K562 (cell line): ENCODE measurements around the gene TIFAB. TPM values are rescaled to one million over a fixed set of nuclear protein-coding genes. Genes with fewer than 3 reads are reported as not detected.

Experiments
- ATAC-seq: fragments of 200-7000 bp; cut with Tn5 transposase; 3 replicates; pipeline ENCODE4 v1.9.1; 2020; ENCODE audit warnings: moderate library complexity
- BruUV-seq: library from RNA; stranded (reverse); fragments of 400-500 nt; replicated peaks from 2 replicates; lab custom pipeline; 2021; lab: Mats Ljungman, UMichigan
- CTCF ChIA-PET: fragments of 300-600 bp; formaldehyde crosslinking; extraction: SDS; loops from one replicate; lab custom pipeline; 2021; ENCODE audit warnings: low intra/inter-chr PET ratio; lab: Yijun Ruan, JAX
- POLR2A ChIA-PET: fragments of 300-600, 350-650 bp; sonication (Branson Sonifier 250); formaldehyde crosslinking; extraction: SDS; loops from one replicate; lab custom pipeline; 2021; ENCODE audit warnings: antibody characterized with exemption, inconsistent platforms; lab: Yijun Ruan, JAX
- DNase-seq, 4 experiments: peaks; one replicate each; pipeline versions ENCODE4 v3.0.0 to v3.0.0-alpha.2; 2011 to 2018; ENCODE audit warnings: low spot score in 3 of 4, mixed read lengths in 3 of 4; ENCODE audit errors: extremely low read depth in 1 of 4
- FAIRE-seq: peaks from 2 replicates; lab custom pipeline; 2011; peaks lifted over from hg19 to GRCh38; lab: Jason Lieb, UNC
- H2AFZ ChIP-seq: 2 replicates; pipeline ENCODE4 v1.6.0; 2011; ENCODE audit warnings: low read depth, low read length, control low read depth, inconsistent platforms
- H3K27ac ChIP-seq: fragments of 200-600 bp; 3 replicates; pipeline ENCODE4 v1.8.0; 2011; ENCODE audit warnings: low read depth, mild to moderate bottlenecking, control low read depth, inconsistent platforms, low read length, moderate library complexity, mixed read lengths; ENCODE audit errors: extremely low read depth
- H3K27me3 ChIP-seq, 2 experiments: fragments of 300-600 bp in 1 of 2; 2 replicates in 1 of 2; 3 replicates in 1 of 2; pipeline versions ENCODE4 v1.6.0 to v1.8.0; 2011; ENCODE audit warnings: inconsistent platforms in 2 of 2, low read length in 2 of 2, mild to moderate bottlenecking in 1 of 2, mixed read lengths in 1 of 2, moderate library complexity in 1 of 2; ENCODE audit not compliant: control insufficient read depth in 2 of 2, insufficient read depth in 2 of 2
- H3K36me3 ChIP-seq: fragments of 300-600 bp; 3 replicates; pipeline ENCODE4 v1.8.0; 2011; ENCODE audit warnings: mild to moderate bottlenecking, low read length, inconsistent platforms; ENCODE audit not compliant: control insufficient read depth, insufficient read depth
- H3K4me1 ChIP-seq, 2 experiments: fragments of 200-600 bp in 1 of 2; replicated peaks in 1 of 2; 2 replicates in 1 of 2; 3 replicates in 1 of 2; pipeline versions ENCODE4 v1.5.1 to v1.8.0; 2011; ENCODE audit warnings: inconsistent platforms in 2 of 2, low read length in 2 of 2, mild to moderate bottlenecking in 1 of 2, mixed read lengths in 1 of 2, moderate library complexity in 1 of 2; ENCODE audit not compliant: control insufficient read depth in 2 of 2, insufficient read depth in 2 of 2
- H3K4me2 ChIP-seq: 2 replicates; pipeline ENCODE4 v1.6.1; 2011; ENCODE audit warnings: low read length, control low read depth, inconsistent platforms, mixed read lengths; ENCODE audit not compliant: insufficient read depth
- H3K4me3 ChIP-seq: fragments of 200-600 bp; sonication (generic), shearing (Covaris generic); 2 replicates; pipeline ENCODE4 v1.5.1; 2016; ENCODE audit warnings: control low read depth, inconsistent platforms
- H3K79me2 ChIP-seq: fragments of 200-600 bp; 3 replicates; pipeline ENCODE4 v1.8.0; 2011; ENCODE audit warnings: low read length, inconsistent platforms; ENCODE audit not compliant: control insufficient read depth, insufficient read depth
- H3K9ac ChIP-seq, 2 experiments: 2 replicates each; pipeline versions ENCODE4 v1.6.0 to v1.6.1; 2011; ENCODE audit warnings: low read depth in 2 of 2, low read length in 2 of 2, control low read depth in 1 of 2, inconsistent platforms in 1 of 2, mild to moderate bottlenecking in 1 of 2, mixed read lengths in 1 of 2; ENCODE audit not compliant: insufficient read depth in 1 of 2
- H3K9me1 ChIP-seq: one replicate; pipeline ENCODE4 v1.6.0; 2011; ENCODE audit warnings: inconsistent platforms, mild to moderate bottlenecking, low read length, moderate library complexity; ENCODE audit not compliant: control insufficient read depth, insufficient read depth
- H3K9me3 ChIP-seq: replicated peaks from 2 replicates; pipeline ENCODE4 v1.5.1; 2011; ENCODE audit warnings: low read depth, low read length, inconsistent platforms; ENCODE audit not compliant: control insufficient read depth, insufficient read depth
- H4K20me1 ChIP-seq: replicated peaks from 2 replicates; pipeline ENCODE4 v1.6.1; 2011; ENCODE audit warnings: low read length, inconsistent platforms, mixed read lengths; ENCODE audit not compliant: control insufficient read depth, insufficient read depth
- ERF ChIP-seq: fragments of 450-650 bp; formaldehyde crosslinking; IDR thresholded peaks from 2 replicates; pipeline ENCODE4 v1.4.0; 2020; ENCODE audit warnings: mild to moderate bottlenecking, mixed read lengths
- FOSL1 ChIP-seq: fragments of 200-800 bp; sonication (Bioruptor generic); conservative IDR thresholded peaks from 2 replicates; pipeline ENCODE4 v1.6.1; 2016; ENCODE audit warnings: missing genetic modification characterization, missing compliant biosample characterization
- GTF2E2 ChIP-seq: fragments of 200-800 bp; sonication (Bioruptor generic); IDR thresholded peaks from 2 replicates; pipeline ENCODE4 v1.6.1; 2016; ENCODE audit warnings: missing genetic modification characterization, missing compliant biosample characterization
- HOMEZ ChIP-seq: fragments of 250-450 bp; sonication (Bioruptor Pico); IDR thresholded peaks from 2 replicates; pipeline ENCODE4 v1.4.0; 2020; ENCODE audit warnings: mild to moderate bottlenecking, moderate library complexity
- ILK ChIP-seq: fragments of 450-650 bp; IDR thresholded peaks from 2 replicates; pipeline ENCODE4 v1.6.1; 2016; ENCODE audit warnings: missing genetic modification characterization, low read depth, mild to moderate bottlenecking, missing compliant biosample characterization, moderate library complexity, borderline replicate concordance
- MAFF ChIP-seq: IDR thresholded peaks from 2 replicates; pipeline ENCODE4 v1.6.1; 2012; ENCODE audit warnings: low read length, improper control_type of control experiment
- MCM5 ChIP-seq: fragments of 450-650 bp; IDR thresholded peaks from 2 replicates; pipeline ENCODE4 v1.6.1; 2016; ENCODE audit warnings: low read depth
- NONO ChIP-seq, 2 experiments: fragments of 200-400 bp in 1 of 2; fragments of 450-650 bp in 1 of 2; formaldehyde crosslinking in 1 of 2; IDR thresholded peaks; 2 replicates each; pipeline ENCODE4 v1.6.1; 2017; ENCODE audit warnings: low read depth in 2 of 2, mild to moderate bottlenecking in 2 of 2, moderate library complexity in 2 of 2, low read length in 1 of 2
- NR2F6 ChIP-seq: fragments of 450-650 bp; formaldehyde crosslinking; IDR thresholded peaks from 2 replicates; pipeline ENCODE4 v1.4.0; 2020; ENCODE audit warnings: mild to moderate bottlenecking
- STAT5B ChIP-seq: fragments of 250-450 bp; sonication (Bioruptor Pico); IDR thresholded peaks from 2 replicates; pipeline ENCODE4 v1.8.0; 2021; ENCODE audit warnings: mild to moderate bottlenecking, inconsistent platforms
- TAL1 ChIP-seq: fragments of 450-650 bp; IDR thresholded peaks from 2 replicates; pipeline ENCODE4 v1.6.1; 2016; ENCODE audit warnings: mild to moderate bottlenecking
- ZNF263 ChIP-seq: sonication (generic); formaldehyde crosslinking; IDR thresholded peaks from 2 replicates; pipeline ENCODE4 v1.8.0; 2022; ENCODE audit warnings: mild to moderate bottlenecking, missing genetic modification reagents, borderline replicate concordance
- ZNF592 ChIP-seq: fragments of 450-650 bp; IDR thresholded peaks from 2 replicates; pipeline ENCODE4 v1.6.1; 2017; ENCODE audit warnings: antibody characterized with exemption, mild to moderate bottlenecking
- ZNF707 ChIP-seq: fragments of 250-450 bp; sonication (Bioruptor Pico); conservative IDR thresholded peaks from 2 replicates; pipeline ENCODE4 v1.8.0; 2022; ENCODE audit warnings: inconsistent platforms, mild to moderate bottlenecking, moderate library complexity
- WGBS: fragments of 100-300 bp; shearing (Covaris generic); methylation state at CpG from one replicate; pipeline ENCODE4 v1.1.6; 2016; ENCODE audit warnings: low coverage, mixed read lengths; ENCODE audit not compliant: insufficient coverage; ENCODE audit errors: missing lambda C conversion rate; 5-methylcytosine and 5-hydroxymethylcytosine counted together
- in situ Hi-C: fragments of 300-500 bp; cut with MboI; formaldehyde crosslinking; loops from 4 replicates; pipeline ENCODE4 v1.15.0; 2018; ENCODE audit warnings: inconsistent platforms, mixed read lengths
- intact Hi-C: fragments of 100-400 bp; cut with micrococcal nuclease; formaldehyde crosslinking; loops from 2 replicates; pipeline ENCODE4 v1.14.2; 2022
- polyA plus RNA-seq, 8 experiments: library from polyadenylated mRNA; depleted of rRNA in 4 of 8; stranded (reverse) in 5 of 8; unstranded in 3 of 8; fragments of >200 nt; fragmentation: Nextera tagmentation in 2 of 8; fragmentation: Illumina TruSeq in 1 of 8; extraction: Ambion mirVana in 2 of 8; extraction: Trizol in 1 of 8; gene quantifications; 2 replicates each; pipeline versions ENCODE4 v1.2.1 to v1.2.3, GENCODE V29; 2011 to 2014; ENCODE audit warnings: inconsistent platforms in 1 of 8, missing spikeins in 1 of 8
- total RNA-seq, 7 experiments: library from RNA; depleted of rRNA in 6 of 7; stranded (reverse); fragments of >200 nt in 6 of 7; fragmentation: Illumina TruSeq in 2 of 7; extraction: Trizol in 2 of 7; gene quantifications; 2 replicates each; pipeline versions ENCODE4 v1.2.1 to v1.2.3, GENCODE V29; 2011 to 2021; ENCODE audit warnings: low replicate concordance in 1 of 7

The TIFAB gene
- total and polyA plus RNA-seq, 9 of the 15 experiments (the other 6 are each of a cell fraction or from before 2014, with no cell fraction given): not detected

- peak; percentile 16; the same call in 1 of the 2 replicates for TF ChIP-seq ZNF592
- TF ChIP-seq GTF2E2 (tag): no peak
Measured at GRCh38 chr5:135477613-135478066, 25.5 kb upstream of the TIFAB start (continued).

- in situ Hi-C loops (no loop called here), intact Hi-C loops (no loop called here)
- ATAC-seq: peak; percentile 77
- H3K79me2 ChIP-seq: no peaks in the 10 kb centered on the region; the same call in 2 of the 3 replicates
- ChIA-PET CTCF (no interaction called here), POLR2A (interaction anchor here (0.6 to 1.6 kb wide), 4 partner anchors 11 to 1549 kb away, joined by 3 to 5 read pairs (median 3); no protein-coding TSS in a partner anchor)
- H3K27me3 ChIP-seq: no peaks in the 10 kb centered on the region; a peak in 1 of 5 replicates
- no peaks in the 10 kb centered on the region for H4K20me1 ChIP-seq
- WGBS: 14% methylated on average over 19 of the region's 24 CpGs
- no TSS peak for BruUV-seq
- DNase-seq: peak; percentile 51 to 85 (median 68)
- H3K9ac ChIP-seq: peak overlapping the region; percentile 38 to 74
- peaks cover 5% of the 10 kb centered on the region for H3K9me1 ChIP-seq
- H3K27ac ChIP-seq: peak overlapping the region; percentile 41
- H3K36me3 ChIP-seq: no peaks in the 10 kb centered on the region
- peak; percentile 87 for FAIRE-seq
- 0 out of 2 replicates have a peak overlapping the region, but pooled peaks have one; percentile 5 for H3K4me3 ChIP-seq
- no peaks in the 10 kb centered on the region for H3K9me3 ChIP-seq
- H3K4me2 ChIP-seq: peak overlapping the region; percentile 62
- peaks cover 47 to 51% of the 10 kb centered on the region in 2 experiments for H3K4me1 ChIP-seq
- H2AFZ ChIP-seq: peak overlapping the region; percentile 75
- TF ChIP-seq ZNF707 (CRISPR knock-in tag) (no peak), FOSL1 (no peak), NONO (IDR thresholded peaks at IDR 0.05; ENCODE audit: low read depth in 2 of 2, low read length in 1 of 2) (no peak), TAL1 (peak; percentile 70), ILK (tag) (no peak), ZNF263 (CRISPR knock-in tag) (no peak), MAFF (no peak), MCM5 (no peak), NR2F6 (CRISPR knock-in tag) (no peak), STAT5B (no peak), ERF (no peak), HOMEZ (CRISPR knock-in tag) (no peak)
Measured at GRCh38 chr5:135476615-135477581, 24.7 kb upstream of the TIFAB start.
